GM04504 (cell line): Measurements from ENCODE around the gene GUSB.

Source experiments
- DNase-seq: peaks from one replicate; pipeline ENCODE4 v3.0.0-alpha.2; 2012; ENCODE audit warnings: low read depth

Gene GUSB

DNA sequence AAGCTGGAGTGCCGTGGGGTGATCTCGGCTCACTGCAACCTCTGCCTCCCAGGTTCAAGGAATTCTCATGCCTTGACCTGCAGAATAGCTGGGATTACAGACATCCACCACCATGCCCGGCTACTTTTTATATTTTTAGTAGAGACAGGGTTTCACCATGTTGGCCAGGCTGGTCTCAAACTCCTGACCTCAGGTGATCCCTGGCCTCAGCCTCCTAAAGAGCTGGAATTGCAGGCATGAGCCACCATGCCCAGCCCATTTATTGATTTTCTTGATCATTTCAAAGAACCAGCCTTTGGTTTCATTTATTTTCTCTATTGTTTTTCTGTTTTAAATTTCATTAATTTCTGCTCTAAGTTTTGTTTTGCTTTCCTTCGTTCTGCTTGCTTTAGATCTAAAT, 50.3 kb downstream of the GUSB start:
- no peak for DNase-seq

DNA sequence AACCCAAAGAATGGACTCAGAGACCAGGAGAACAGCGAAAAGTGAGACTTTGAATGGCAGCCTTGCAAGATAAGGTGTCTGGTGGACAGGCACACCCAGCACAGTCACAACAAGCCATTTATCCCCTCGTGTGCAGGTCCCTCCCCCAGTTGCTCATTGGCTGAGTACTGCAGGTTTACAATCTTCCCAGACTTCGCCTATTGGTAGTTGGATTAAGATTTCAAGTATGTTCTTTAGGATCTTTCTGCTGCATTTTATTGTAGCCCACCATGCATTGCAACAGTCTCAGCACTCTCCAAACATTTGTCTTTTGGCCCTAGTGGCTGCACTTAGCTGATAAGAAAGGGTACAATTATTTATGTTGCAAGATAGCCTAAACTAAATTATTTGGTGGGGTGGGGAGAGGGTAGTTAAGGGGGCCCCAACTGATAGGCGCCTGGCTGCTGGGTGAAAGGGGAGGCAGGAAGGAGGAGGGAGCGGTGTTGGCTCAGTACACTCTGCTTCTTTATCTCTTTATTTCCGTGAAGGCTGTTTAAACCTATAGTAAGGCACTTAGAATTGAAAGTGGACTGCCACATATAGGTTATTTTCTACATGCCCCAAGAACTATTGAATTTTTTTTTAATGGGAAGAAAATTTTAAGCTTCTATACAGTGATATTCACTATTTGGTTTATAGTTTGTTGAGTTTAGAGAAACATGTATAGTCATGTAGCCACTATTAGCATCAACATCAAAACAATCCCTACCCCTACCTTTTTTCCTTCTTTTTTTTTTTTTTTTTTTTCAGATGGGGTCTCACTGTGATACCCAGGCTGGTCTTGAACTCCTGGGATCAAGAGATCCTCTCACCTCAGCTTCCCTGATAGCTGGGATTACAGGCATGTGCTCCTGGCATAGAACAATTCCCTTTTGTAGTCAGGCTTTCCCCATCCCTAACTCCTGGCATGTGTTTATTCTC, 54.2 kb downstream of the GUSB start:
- no peak for DNase-seq

DNA sequence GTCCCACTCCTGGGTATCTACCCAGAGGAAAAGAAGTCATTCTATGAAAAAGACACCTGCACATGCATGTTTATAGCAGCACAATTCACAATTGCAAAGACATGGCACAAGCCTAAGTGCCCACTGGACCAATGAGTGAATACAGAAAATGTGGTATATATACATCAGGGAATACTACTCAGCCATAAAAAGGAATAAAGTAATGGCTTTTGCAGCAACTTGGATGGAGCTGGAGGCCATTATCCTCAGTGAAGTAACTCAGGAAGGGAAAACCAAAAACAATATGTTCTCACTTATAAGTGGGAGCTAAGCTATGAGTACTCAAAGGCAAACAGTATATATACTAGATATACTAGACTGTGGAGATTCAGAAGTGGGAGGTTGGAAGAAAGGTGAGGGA, 55.4 kb downstream of the GUSB start:
- no peak for DNase-seq

DNA sequence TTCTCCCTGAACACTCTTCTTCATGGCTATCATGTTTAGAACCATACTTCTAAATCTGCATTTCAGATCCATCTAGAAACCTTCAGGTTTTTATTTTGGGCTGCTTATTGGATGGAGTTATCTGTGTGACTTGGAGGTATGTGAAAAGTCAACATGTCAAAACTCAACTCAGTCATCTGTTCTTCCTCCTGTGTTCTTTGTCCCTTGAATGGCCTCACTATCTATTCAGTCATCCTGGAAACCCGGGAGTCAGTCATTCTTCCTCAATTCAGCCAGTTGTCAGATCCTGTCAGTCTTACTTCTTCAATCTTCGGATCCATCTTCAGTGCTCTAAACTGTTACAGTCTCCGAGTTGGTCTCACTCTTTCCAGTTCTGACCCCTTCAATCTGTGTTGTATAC, 57.0 kb downstream of the GUSB start:
- no peak for DNase-seq

DNA sequence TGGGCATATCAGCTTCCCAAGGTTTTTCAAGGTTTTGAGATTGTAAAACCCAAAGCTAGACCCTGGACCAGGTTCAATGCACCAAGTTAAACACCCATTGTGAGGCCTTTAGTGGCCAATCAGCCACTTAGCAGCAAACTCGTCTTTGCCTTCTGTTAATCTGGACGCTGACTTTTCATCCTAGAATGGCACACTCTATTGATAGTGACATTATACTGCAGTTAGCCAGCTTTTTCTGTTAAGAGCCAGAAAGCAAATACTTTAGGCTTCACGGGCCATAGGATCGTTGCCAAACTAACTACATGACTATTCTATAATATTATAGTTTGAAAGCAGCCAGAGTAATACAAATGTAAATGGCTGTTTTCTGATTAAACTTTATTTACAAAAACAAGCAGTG, 57.8 kb downstream of the GUSB start:
- no peak for DNase-seq

DNA sequence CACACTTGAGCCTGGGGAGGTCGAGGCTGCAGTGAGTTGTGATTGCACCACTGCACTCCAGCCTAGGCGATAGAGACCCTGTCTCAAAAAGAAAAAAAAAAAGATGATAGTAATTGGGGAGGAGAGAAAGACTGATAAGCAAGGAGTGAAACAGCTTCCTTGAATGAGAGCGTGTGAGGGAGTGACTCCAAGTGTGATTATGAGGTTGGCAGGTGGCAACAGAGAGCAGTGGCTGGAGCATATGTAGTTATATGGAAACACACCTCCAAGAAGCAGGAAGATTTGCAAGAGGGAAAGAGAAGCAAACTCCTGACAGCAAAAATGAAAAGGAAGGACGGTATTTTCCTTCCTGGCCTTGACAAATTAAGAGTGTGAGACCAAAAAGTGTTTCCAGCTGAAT, 58.7 kb downstream of the GUSB start:
- DNase-seq, result no peak

DNA sequence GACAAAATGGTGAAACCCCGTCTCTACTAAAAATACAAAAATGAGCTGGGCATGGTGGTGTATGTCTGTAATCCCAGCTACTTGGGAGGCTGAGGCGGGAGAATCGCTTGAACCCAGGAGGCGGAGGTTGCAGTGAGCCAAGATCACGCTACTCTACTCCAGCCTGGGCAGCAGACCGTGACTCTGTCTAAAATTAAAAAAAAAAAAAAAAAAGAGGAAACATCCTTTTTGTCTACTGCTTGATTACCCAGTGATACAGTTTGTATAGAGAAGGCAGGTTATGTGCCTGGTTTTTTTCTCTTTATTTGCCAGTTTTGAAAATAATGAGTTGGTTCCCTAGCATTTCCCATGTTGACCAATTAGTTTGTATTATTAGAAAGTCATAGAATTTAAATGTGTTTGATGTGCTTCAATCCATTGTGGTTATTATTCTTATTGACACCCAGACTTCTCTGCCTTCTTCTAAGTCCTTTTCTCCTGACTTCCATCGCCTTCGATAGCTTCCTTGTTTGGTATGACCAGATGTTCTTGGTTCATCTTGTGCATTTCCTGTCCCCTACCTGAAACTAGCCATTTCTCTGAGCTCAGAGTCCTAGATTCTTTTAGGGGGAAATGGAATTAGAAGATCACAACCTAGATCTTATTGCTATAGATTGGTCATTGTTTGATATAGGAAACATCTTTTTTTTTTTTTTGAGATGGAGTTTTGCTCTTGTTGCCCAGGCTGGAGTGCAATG, 65.9 kb downstream of the GUSB start:
- DNase-seq, result no peak

DNA sequence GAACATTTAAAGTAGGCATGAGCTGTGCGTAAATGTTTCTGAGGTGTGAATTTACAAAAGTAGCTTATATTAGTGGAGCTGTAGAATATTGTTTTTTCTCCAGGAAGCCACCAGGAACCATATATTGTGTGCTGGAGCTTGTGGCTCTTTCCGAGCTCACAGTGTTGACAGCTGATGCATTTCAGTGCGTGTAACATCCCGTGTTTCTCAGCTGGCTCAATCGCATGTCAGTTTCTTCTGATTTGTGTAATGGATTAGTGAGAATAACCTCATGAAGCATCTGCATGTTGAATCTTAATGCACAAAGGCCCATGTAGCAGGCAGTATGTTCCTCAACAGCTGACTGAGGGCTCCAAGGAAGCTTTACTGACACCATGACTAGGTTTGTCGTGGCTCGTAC, 69.8 kb downstream of the GUSB start:
- no peak for DNase-seq
